Lower leg skin (tissue), 4 donors: Measurements from ENCODE around the gene CDC40. TPM values are rescaled to one million over a fixed set of nuclear protein-coding genes. Genes with fewer than 3 reads are reported as not detected.

Experiments
- DNase-seq, 2 donors: peaks; one replicate each; pipeline ENCODE4 v3.0.0-alpha.2; 2019; ENCODE audit warnings: low spot score in 2 of 2
- H3K4me3 ChIP-seq: fragments of 200-600 bp; sonication (generic); 2 replicates; pipeline ENCODE4 v1.5.1; 2017; ENCODE audit warnings: mild to moderate bottlenecking, low read depth; ENCODE audit not compliant: poor library complexity, severe bottlenecking
- POLR2A ChIP-seq, 2 donors: fragments of 450-650 bp; IDR thresholded peaks; one replicate each; pipeline ENCODE4 v1.6.1; 2016 to 2017; ENCODE audit warnings: antibody characterized with exemption in 2 of 2, mild to moderate bottlenecking in 1 of 2, moderate library complexity in 1 of 2
- WGBS, 2 donors: methylation state at CpG; one replicate each; pipeline ENCODE4 v1.1.5; 2018; 5-methylcytosine and 5-hydroxymethylcytosine counted together
- intact Hi-C: fragments of 100-400 bp; cut with DNase I; formaldehyde crosslinking; loops from one replicate; pipeline ENCODE4 v1.15.0; 2023; ENCODE audit warnings: low total_unique reads
- total RNA-seq, 4 donors: library from RNA; depleted of rRNA; stranded (reverse); fragments of >200 nt; gene quantifications; one replicate each; pipeline ENCODE4 v1.1.0, GENCODE V29; 2016
- TF ChIP-seq, protein P1 (sequence below), 3 donors: fragments of 450-650 bp; IDR thresholded peaks; one replicate each; pipeline ENCODE4 v1.5.1; 2016; ENCODE audit warnings: antibody characterized with exemption in 3 of 3, mild to moderate bottlenecking in 3 of 3, moderate library complexity in 2 of 3

Gene CDC40
- total RNA-seq, 4 donors from 2014 or later = 11.5 to 19.2 (median 15.4) TPM

- intact Hi-C loops = no loop called here
- no peak overlapping the region for H3K4me3 ChIP-seq
- 89 to 95% methylated on average over 1 of the region's 1 CpG for WGBS, 2 donors
- TF ChIP-seq POLR2A (IDR thresholded peaks at IDR 0.05) = no peak
- TF ChIP-seq, protein P1, sequence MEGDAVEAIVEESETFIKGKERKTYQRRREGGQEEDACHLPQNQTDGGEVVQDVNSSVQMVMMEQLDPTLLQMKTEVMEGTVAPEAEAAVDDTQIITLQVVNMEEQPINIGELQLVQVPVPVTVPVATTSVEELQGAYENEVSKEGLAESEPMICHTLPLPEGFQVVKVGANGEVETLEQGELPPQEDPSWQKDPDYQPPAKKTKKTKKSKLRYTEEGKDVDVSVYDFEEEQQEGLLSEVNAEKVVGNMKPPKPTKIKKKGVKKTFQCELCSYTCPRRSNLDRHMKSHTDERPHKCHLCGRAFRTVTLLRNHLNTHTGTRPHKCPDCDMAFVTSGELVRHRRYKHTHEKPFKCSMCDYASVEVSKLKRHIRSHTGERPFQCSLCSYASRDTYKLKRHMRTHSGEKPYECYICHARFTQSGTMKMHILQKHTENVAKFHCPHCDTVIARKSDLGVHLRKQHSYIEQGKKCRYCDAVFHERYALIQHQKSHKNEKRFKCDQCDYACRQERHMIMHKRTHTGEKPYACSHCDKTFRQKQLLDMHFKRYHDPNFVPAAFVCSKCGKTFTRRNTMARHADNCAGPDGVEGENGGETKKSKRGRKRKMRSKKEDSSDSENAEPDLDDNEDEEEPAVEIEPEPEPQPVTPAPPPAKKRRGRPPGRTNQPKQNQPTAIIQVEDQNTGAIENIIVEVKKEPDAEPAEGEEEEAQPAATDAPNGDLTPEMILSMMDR (IDR thresholded peaks at IDR 0.05) = no peak
- no peak for DNase-seq
Observed at GRCh38 chr6:110211753-110212152, 31.5 kb downstream of the CDC40 start.

GRCh38 chr6:110214338-110214737 is 34.1 kb downstream of the CDC40 start:
- DNase-seq = no peak
- H3K4me3 ChIP-seq = no peak overlapping the region
- intact Hi-C loops = no loop called here
- 75 to 82% methylated on average over 1 of the region's 1 CpG for WGBS, 2 donors
- TF ChIP-seq, protein P1 (IDR thresholded peaks at IDR 0.05) = no peak
- no peak for TF ChIP-seq POLR2A (IDR thresholded peaks at IDR 0.05)

GRCh38 chr6:110216140-110216539 is 35.9 kb downstream of the CDC40 start:
- intact Hi-C loops = no loop called here
- no peak for TF ChIP-seq POLR2A (IDR thresholded peaks at IDR 0.05)
- TF ChIP-seq, protein P1 (IDR thresholded peaks at IDR 0.05) = no peak
- no peak overlapping the region for H3K4me3 ChIP-seq
- 78 to 86% methylated on average over 5 of the region's 5 CpGs for WGBS, 2 donors
- no peak for DNase-seq

DNA sequence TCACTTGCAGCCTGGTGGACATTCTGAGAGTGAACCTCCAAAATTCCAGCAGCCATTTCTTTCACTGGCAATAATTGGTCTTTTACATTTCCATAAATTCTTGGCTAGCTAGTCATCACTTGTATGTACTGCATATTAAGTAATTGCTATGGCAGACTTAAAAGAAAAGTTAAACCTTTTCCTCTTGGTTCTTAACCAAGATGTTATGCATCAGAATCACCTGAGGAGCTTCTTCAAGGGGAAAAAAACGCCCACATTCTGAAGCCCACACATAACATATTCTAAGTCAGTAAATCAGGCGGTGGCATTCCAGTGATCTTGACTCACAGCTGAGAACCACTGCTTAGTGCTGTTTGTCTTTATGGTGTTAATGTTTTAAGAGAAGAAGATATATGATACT is 37.0 kb downstream of the CDC40 start:
- H3K4me3 ChIP-seq = no peak overlapping the region
- DNase-seq = no peak
- WGBS, 2 donors = 59 to 64% methylated on average over 2 of the region's 2 CpGs
- TF ChIP-seq, protein P1 (IDR thresholded peaks at IDR 0.05) = no peak
- no peak for TF ChIP-seq POLR2A (IDR thresholded peaks at IDR 0.05)
- intact Hi-C loops = no loop called here

DNA sequence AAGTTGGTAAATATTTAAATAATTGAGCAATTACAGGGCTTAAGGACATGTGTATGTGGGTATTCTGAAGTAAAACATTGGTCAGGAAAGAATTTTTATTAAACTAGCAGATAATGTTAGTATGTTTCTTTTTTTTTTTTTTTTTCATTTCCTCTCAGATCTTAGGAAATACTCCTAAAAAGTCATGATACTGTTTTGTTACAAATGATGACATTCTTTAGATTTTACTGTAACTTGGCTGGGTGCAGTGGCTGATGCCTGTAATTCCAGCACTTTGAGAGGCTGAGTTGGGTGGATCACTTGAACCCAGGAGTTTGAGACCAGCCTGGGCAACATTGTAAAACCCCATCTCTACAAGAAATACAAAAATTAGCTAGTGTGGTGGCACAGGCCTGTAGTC is 41.5 kb downstream of the CDC40 start:
- H3K4me3 ChIP-seq = no peak overlapping the region
- TF ChIP-seq POLR2A (IDR thresholded peaks at IDR 0.05) = no peak
- TF ChIP-seq, protein P1 (IDR thresholded peaks at IDR 0.05) = no peak
- no peak for DNase-seq
- intact Hi-C loops = no loop called here

- intact Hi-C loops = no loop called here
- no peak for DNase-seq
- TF ChIP-seq, protein P1 (IDR thresholded peaks at IDR 0.05) = no peak
- no peak for TF ChIP-seq POLR2A (IDR thresholded peaks at IDR 0.05)
- 100% methylated on average over 1 of the region's 1 CpG for WGBS, 2 donors
- H3K4me3 ChIP-seq = no peak overlapping the region
Observed at GRCh38 chr6:110226261-110226660, 46.0 kb downstream of the CDC40 start.
